ENCODE data around the gene ANKRD11. TPM values are rescaled to one million over a fixed set of nuclear protein-coding genes. Genes with fewer than 3 reads are reported as not detected.

The ANKRD11 gene
- polyA plus RNA-seq, 3 donors from 2014 or later = 3.7 to 14.3 (median 8.5) TPM

DNA sequence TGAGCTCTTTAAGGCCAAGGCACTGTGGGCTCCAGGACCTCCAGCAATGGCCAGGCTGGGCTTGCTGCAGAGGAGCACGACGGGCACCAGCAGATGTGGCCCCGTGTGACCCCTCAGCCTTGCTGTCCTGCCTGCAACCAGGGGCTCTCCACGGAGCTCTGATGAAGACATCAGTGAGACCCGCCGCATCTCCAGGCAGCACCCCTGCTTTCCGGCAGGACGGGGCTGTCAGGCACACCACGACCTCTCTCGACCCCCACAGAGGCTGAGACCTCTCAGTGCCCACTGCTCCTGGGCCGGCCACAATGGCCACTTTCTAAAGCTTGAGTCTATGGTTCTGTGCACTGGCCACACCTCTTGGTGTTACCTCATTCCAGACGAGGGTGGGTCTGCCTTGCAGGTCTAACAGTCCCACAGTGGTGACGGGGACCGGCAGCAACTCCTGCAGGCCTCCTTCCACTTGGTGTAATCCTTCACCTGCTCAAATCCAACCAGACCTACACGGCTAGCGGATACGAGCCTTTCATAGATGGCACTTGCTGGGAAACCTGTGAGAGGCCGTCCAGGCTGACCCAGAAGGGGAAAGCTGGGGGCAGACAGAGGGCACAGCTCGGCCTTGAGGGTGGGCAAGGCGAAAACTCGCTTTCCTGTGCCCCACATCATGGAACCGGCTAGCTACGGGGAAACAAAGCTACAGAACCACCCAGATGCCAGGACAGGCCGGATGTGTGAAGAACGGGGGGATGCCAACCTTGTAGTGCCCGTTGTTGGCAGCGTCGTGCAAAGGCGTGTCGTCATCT is 202.4 kb downstream of the ANKRD11 start:
- DNase-seq = no peak
- H3K4me1 Mint-ChIP-seq = peaks cover 13% of the 10 kb centered on the region in 2 donors
- peaks cover 0 to 4% (median 3%) of the 10 kb centered on the region in 3 donors for H3K36me3 Mint-ChIP-seq
- no peak overlapping the region for H3K27ac Mint-ChIP-seq
- H3K9me3 Mint-ChIP-seq = no peaks in the 10 kb centered on the region
- no peak overlapping the region for H3K4me3 Mint-ChIP-seq
- peaks cover 0 to 13% (median 6%) of the 10 kb centered on the region in 3 donors for H3K27me3 Mint-ChIP-seq (ENCODE audit: low read depth in 3 of 3)

DNA sequence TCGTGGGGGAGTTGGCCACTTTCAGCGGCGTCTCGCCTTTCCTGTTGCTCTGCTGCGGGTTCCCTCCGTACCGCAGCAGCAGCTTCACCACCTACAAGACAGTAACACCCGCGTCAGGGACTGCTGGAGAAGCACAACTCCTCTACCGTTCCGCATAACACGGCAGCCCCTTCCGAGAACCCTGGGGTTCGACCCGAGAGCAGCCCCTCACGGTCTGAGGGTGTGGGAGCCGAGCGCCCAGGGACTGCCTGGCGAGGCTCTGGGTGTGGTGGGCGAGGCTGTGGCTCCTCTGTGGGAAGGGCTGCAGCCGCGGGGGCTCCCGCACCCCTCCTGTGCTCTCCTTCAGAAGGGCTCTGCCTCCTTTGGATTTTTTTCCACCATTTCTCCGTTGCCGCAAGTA is 204.3 kb downstream of the ANKRD11 start:
- Mint-ChIP-seq H3K27me3 (ENCODE audit: low read depth in 3 of 3) (peaks cover 0 to 10% (median 5%) of the 10 kb centered on the region in 3 donors), H3K4me1 (peaks cover 7 to 8% of the 10 kb centered on the region in 2 donors), H3K27ac (no peak overlapping the region), H3K36me3 (peaks cover 0 to 4% (median 3%) of the 10 kb centered on the region in 3 donors), H3K4me3 (no peak overlapping the region), H3K9me3 (no peaks in the 10 kb centered on the region)
- no peak for DNase-seq

DNA sequence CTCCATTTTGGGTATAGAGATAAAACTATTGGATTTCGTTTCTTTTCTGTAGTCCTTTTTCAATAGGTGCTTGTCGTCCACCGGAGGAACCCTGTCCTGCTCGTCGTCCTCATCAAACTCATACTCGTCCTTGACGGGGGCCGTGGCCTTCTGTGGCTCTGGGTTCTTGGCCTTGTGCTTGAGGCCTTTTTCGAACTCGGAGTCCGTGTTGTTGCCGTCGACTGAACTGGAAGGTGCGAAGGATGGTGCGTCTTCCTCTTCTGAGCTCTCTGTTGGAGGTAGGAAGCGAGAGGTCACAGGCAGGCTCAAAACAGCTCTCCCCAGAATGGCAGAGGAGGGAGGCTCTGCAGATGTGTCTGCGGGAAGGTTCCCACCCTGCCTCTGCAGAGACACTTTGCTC is 205.0 kb downstream of the ANKRD11 start:
- Mint-ChIP-seq H3K9me3 (no peaks in the 10 kb centered on the region), H3K4me1 (peaks cover 6 to 8% of the 10 kb centered on the region in 2 donors), H3K27ac (no peak overlapping the region), H3K4me3 (no peak overlapping the region), H3K27me3 (ENCODE audit: low read depth in 3 of 3) (peaks cover 0 to 10% (median 8%) of the 10 kb centered on the region in 3 donors), H3K36me3 (peaks cover 0 to 4% (median 3%) of the 10 kb centered on the region in 3 donors)
- no peak for DNase-seq

DNA sequence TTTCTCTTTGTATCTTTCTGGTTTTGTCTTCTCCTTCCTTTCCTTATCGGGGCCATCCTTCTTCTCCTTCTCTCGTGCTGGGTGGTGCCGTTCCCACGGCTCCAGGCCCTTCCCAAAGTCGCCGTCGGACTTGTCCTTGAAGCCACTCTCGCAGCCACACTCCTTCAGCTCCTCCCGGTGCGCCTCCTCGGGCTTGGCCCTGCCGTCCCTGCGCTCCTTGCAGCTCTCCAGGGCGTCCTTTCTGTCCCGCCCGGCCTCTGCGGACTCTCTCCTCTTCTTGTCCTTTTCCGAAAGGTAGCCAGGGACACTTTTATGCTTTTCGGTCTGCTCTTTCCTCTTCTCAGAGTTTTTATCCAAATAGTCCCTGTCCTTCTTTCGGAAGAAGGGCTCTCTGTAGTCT is 206.9 kb downstream of the ANKRD11 start:
- peaks cover 0 to 3% (median 0%) of the 10 kb centered on the region in 3 donors for H3K36me3 Mint-ChIP-seq
- H3K27me3 Mint-ChIP-seq (ENCODE audit: low read depth in 3 of 3) = peaks cover 0 to 10% (median 8%) of the 10 kb centered on the region in 3 donors

DNA sequence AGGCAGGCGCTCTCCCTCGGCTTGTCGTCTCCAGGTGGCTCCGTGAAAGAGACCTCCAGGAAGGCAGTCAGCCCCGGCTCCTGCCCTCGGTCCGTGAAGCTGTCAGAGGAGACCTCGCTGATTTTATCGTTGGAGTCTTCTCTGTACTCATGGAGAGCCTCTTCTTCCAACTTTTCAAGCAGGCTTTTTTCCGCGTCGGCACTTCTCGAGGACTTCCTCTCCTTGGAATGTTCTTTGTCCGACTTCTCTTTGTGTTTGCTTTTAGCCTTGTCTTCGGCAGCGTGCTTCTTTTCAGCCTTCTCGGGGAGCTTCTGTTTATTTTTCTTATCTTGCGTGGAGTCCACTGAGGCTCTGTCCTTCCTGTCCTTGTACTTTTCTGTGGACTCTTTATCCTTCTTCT is 207.8 kb downstream of the ANKRD11 start:
- Mint-ChIP-seq H3K4me3 (no peak overlapping the region), H3K27me3 (ENCODE audit: low read depth in 3 of 3) (peaks cover 0 to 7% (median 4%) of the 10 kb centered on the region in 3 donors), H3K36me3 (peaks cover 0 to 2% (median 0%) of the 10 kb centered on the region in 3 donors), H3K27ac (no peak overlapping the region), H3K9me3 (no peaks in the 10 kb centered on the region), H3K4me1 (no peaks in the 10 kb centered on the region)
- no peak for DNase-seq

More for the DNA sequence above, 206.9 kb downstream of the ANKRD11 start:
- H3K27ac Mint-ChIP-seq = no peak overlapping the region
- no peak for DNase-seq
- no peak overlapping the region for H3K4me3 Mint-ChIP-seq
- no peaks in the 10 kb centered on the region for H3K9me3 Mint-ChIP-seq
- no peaks in the 10 kb centered on the region for H3K4me1 Mint-ChIP-seq

DNA sequence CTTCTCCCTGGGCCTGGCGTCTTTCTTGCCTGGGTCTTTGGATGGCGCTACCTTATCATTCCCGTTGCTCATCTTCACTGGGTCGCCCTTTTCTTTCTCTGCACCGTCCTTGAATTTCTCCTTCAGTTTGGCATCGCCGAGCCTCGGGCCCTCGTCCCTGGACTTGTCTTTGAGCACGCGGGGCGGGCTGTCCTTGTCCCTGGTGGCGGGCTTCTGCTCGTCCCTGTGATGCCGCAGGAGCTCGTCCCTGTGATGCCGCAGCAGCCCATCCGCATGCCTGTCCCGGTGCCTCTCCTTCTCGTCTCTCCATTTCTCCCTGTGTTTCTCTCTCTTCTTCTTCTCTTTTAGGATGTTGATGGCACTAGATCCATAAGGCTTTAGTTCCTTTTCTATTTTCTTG is 208.5 kb downstream of the ANKRD11 start:
- Mint-ChIP-seq H3K27ac (no peak overlapping the region), H3K36me3 (no peaks in the 10 kb centered on the region), H3K27me3 (ENCODE audit: low read depth in 3 of 3) (peaks cover 0 to 7% (median under 1%) of the 10 kb centered on the region in 3 donors), H3K4me1 (no peaks in the 10 kb centered on the region), H3K4me3 (no peak overlapping the region), H3K9me3 (no peaks in the 10 kb centered on the region)
- no peak for DNase-seq

DNA sequence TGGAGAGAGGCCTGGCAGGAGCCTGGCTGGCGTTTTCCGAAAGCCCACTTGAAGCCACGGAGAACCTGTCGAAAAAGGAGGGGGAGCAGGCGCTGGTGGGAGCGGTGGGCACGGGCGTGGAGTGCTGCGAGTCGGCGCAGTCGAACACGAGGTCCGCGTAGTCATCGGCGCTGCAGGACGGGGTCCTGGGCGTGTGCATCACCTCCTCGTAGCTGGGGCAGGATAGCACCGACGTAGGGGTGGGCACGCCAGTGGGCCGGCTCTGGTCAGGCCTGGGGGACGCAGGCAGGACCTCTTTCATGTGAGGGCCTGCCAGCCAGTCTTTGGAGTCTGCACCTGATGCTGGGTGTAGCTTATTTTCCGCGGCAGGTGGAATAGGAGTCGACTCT is 209.2 kb downstream of the ANKRD11 start:
- Mint-ChIP-seq H3K36me3 (no peaks in the 10 kb centered on the region), H3K9me3 (no peaks in the 10 kb centered on the region), H3K4me1 (no peaks in the 10 kb centered on the region), H3K27me3 (ENCODE audit: low read depth in 3 of 3) (peaks cover 0 to 11% (median 5%) of the 10 kb centered on the region in 3 donors), H3K4me3 (no peak overlapping the region), H3K27ac (no peak overlapping the region)
- no peak for DNase-seq

DNA sequence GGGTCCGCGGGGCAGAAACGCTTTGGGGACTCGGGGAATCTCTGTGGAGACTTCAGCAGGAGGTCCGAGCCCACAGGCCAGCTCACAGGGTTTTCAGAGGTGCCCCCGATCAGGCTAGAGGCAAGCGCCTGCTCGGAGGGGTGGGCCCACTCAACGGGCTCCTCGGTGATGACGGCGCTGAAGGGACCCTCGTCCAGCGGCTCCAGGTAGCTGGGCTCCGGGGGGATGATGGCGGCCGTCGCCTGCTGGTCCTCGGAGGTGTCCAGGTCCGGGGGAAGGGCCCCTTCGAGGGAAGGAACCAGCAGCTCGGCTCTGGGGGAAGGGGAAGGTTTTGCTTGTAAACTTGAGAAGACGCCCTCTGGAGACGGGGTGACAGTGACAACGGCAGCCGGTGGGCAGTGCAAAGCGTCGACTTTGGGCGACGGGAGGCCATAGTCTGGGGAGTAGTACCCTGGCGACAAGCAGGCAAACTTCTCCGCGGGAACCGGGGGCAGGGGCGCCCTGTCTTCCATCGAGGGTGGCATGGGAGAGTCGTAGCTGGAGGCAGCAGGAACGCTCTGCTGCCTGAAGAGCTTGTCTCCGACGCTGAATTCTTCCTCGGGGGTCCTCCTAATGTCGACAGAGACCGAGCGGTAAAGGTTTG is 209.7 kb downstream of the ANKRD11 start:
- DNase-seq = no peak
- Mint-ChIP-seq H3K4me3 (no peak overlapping the region), H3K4me1 (no peaks in the 10 kb centered on the region), H3K9me3 (no peaks in the 10 kb centered on the region), H3K36me3 (no peaks in the 10 kb centered on the region), H3K27me3 (ENCODE audit: low read depth in 3 of 3) (peaks cover 3 to 13% (median 5%) of the 10 kb centered on the region in 3 donors), H3K27ac (no peak overlapping the region)

DNA sequence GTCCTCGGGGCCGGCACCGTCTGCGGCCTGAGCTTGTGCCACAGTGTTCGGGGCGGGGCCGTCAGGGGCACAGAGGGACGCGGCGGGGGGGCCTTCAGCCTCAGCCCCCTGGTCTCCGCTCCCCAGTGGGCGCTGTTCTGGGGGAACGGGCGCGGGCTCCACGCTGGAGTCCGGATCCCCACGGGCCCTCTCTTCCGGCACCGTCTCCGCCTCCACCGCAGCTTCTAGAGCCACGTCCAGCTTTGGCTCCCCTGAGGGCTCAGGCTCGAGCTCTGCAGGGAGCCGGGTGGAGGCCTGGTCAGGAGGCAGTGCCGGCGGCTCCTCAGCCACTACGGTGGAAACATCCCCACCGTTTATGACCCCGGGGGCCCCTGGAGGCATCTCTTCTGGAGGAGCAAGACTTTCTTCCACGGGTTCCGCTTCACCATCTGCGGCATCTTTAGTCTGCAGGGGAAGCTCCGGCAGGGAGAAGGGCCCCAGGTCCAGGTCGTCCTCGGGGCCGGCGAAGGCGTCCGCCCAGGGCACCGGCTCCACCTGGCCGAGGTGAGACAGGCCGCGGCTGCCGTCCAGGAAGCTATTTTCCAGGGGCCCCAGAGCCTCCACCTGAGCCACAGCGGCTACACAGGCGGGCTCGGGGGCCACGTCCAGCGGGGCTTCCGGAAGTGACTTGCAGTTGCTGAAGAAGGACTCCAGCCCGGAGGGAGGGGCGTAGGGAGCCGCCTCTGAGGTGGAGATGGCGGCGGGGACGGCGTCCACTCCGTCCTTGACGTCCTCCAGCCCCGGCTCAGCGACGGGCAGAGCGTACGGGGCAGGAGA is 210.5 kb downstream of the ANKRD11 start:
- Mint-ChIP-seq H3K27me3 (ENCODE audit: low read depth in 3 of 3) (peaks cover 5 to 13% (median 6%) of the 10 kb centered on the region in 3 donors), H3K4me1 (no peaks in the 10 kb centered on the region), H3K9me3 (no peaks in the 10 kb centered on the region), H3K27ac (no peak overlapping the region), H3K36me3 (no peaks in the 10 kb centered on the region), H3K4me3 (no peak overlapping the region)
- no peak for DNase-seq

DNA sequence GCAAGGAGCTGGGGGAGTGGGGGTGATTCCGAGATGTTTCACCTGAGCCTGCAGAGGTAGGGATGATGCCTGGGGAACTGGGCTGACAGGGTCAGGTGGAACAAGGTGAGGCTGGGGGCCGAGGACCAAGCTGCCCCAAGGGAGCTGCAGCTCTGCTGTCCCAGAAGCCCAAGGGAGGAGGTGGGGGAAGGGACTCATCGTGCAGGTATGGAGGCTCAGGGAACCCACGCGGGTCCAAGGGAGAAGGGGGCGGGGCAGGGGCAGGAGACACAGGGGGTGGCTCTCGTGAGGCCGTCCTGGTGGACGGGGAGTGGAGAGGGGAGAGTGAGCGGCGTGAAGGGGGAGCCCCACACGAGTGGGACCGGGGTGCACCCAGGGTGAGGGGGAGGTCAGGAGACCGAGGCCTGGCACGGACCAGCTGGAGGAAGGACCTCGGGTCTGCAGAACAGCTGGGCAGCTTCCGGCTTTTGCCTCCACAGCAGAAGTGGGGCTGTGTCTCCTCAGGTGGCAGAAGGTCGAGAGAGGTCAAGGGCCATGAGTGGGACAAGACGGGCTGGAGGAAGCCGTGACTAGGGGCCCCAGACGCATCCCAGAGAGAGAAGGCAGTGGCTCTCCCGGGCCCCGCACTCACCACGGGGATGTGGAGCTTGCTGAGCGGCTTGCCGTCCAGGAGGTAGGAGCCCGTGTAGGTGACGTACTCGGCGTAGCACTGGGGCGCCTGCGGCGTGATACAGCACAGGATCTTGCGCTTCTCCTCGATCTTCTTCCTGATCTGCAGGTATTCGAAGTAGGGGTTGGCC is 211.7 kb downstream of the ANKRD11 start:
- H3K27ac Mint-ChIP-seq = no peak overlapping the region
- peaks cover 5 to 13% (median 7%) of the 10 kb centered on the region in 3 donors for H3K27me3 Mint-ChIP-seq (ENCODE audit: low read depth in 3 of 3)
- DNase-seq = no peak
- no peaks in the 10 kb centered on the region for H3K4me1 Mint-ChIP-seq
- peaks cover 0 to 2% (median 1%) of the 10 kb centered on the region in 3 donors for H3K36me3 Mint-ChIP-seq
- H3K4me3 Mint-ChIP-seq = no peak overlapping the region
- no peaks in the 10 kb centered on the region for H3K9me3 Mint-ChIP-seq

DNA sequence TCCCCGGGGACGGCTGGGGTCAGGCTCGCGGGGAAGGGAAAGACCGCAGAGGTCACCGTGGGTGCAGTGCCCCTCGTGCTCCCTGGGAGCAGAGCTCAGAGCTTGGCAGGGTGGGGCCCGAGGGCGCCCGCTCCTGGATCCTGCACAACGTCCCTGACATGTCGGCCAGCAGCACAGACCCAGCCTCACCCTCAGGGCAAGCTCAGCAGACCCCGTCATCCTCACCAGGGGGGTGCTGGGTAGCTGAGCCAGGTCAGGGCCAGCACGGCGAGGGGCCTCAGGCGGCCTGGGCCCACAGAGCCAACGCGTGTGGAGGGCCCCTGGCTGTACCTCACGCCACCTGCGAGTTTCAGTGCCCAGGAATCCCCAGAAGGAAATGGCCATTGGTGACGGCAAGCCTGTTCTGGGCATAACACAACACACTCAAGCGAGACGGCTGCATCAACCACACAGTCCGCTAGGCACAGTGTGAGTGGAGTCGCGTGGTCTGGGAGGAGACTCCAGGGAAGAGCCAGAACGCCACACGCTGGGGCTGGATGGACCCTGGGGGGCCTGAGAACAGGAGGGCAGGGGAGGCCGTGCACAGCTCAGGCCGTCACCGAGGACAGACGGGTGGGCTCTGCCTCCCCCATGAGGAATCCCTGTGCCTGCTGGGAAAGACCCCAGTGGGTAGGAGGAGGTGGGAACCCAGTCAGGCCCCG is 212.6 kb downstream of the ANKRD11 start:
- DNase-seq = no peak
- H3K9me3 Mint-ChIP-seq = no peaks in the 10 kb centered on the region
- no peaks in the 10 kb centered on the region for H3K4me1 Mint-ChIP-seq
- H3K27ac Mint-ChIP-seq = no peak overlapping the region
- H3K27me3 Mint-ChIP-seq (ENCODE audit: low read depth in 3 of 3) = peaks cover 5 to 13% (median 7%) of the 10 kb centered on the region in 3 donors
- peaks cover 0 to 8% (median 7%) of the 10 kb centered on the region in 3 donors for H3K36me3 Mint-ChIP-seq
- no peak overlapping the region for H3K4me3 Mint-ChIP-seq

DNA sequence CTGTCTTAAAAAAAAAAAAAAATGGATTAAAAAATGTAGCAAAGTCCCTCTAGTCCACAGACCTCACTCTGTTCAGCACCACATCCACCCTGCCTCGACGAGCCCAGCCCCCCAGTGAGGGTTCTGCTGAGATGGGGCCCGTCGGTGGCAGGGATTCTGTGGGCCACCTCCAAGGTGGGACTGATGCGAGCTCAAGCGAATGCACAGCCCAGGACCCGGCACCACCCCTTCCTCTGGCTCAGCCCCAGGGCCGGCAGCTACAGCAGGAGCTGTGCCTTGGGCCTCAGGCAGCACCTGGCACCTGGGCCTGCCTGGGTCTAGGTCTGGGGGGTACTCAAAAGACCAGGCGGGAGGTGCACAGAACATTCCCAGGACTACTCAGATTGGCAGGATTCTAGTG is 213.3 kb downstream of the ANKRD11 start:
- peaks cover 0 to 11% (median 10%) of the 10 kb centered on the region in 3 donors for H3K36me3 Mint-ChIP-seq

More for the DNA sequence above, 213.3 kb downstream of the ANKRD11 start:
- H3K4me1 Mint-ChIP-seq = no peaks in the 10 kb centered on the region
- peaks cover 5 to 13% (median 7%) of the 10 kb centered on the region in 3 donors for H3K27me3 Mint-ChIP-seq (ENCODE audit: low read depth in 3 of 3)
- DNase-seq = no peak
- H3K9me3 Mint-ChIP-seq = no peaks in the 10 kb centered on the region
- H3K4me3 Mint-ChIP-seq = no peak overlapping the region
- peak overlapping the region in 1 of 6 donors; percentile 29 for H3K27ac Mint-ChIP-seq
